Measurements from ENCODE around the gene MT1A.

MT1A gene

DNA sequence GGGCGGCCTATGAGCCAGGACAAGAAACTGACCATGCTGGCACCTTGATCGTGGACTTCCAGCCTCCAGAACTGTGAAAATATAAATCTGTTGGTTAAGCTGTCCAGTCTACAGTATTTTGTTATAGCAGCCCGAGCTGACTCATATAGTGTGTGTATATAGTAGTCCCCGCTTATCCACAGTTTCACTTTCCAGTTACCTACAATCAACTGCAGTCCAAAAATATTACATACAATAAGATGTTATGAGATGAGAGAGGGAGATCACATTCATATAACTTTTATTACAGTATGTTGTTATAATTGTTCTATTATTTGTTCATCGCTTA, 44.2 kb upstream of the MT1A start:
- TF ChIP-seq, protein P1, sequence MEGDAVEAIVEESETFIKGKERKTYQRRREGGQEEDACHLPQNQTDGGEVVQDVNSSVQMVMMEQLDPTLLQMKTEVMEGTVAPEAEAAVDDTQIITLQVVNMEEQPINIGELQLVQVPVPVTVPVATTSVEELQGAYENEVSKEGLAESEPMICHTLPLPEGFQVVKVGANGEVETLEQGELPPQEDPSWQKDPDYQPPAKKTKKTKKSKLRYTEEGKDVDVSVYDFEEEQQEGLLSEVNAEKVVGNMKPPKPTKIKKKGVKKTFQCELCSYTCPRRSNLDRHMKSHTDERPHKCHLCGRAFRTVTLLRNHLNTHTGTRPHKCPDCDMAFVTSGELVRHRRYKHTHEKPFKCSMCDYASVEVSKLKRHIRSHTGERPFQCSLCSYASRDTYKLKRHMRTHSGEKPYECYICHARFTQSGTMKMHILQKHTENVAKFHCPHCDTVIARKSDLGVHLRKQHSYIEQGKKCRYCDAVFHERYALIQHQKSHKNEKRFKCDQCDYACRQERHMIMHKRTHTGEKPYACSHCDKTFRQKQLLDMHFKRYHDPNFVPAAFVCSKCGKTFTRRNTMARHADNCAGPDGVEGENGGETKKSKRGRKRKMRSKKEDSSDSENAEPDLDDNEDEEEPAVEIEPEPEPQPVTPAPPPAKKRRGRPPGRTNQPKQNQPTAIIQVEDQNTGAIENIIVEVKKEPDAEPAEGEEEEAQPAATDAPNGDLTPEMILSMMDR (IDR thresholded peaks at IDR 0.05; ENCODE audit: borderline replicate concordance, control extremely low read depth, extremely low read depth, insufficient read depth, missing control alignments), result no peak
- in situ Hi-C loops (cut with MboI; ENCODE audit: low sequenced_read_pairs, unreplicated experiment), result no loop called here
- DNase-seq (ENCODE audit: low spot score), result no peak

DNA sequence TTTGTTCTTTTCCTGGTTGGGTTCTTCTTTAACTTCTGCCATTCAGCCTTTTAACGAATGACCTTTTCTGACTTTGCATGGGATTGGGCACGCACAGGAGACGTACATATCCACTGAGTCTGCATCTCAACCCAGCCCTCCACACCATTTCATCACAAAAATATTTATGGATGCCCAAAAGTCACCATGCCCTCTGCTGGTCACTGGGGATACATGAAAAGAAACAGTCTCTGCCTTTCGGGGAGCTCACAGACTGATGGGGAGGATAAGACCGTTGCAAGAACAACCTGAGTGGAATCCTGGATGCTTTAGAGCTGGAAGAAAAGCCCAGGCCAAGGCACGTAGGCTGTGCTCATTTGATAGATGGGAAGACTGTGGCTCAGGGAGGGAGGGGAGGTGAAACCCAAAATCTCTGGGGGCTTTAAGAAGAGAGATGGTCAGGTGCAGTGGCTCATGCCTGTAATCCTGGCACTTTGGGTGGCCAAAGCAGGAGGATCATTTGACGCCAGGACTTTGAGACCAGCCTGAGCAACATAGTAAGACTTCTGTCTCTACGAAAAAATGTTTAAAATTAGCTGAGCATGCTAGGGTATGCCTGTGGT, 38.0 kb upstream of the MT1A start:
- peak; percentile 61 for DNase-seq (ENCODE audit: low spot score)
- in situ Hi-C loops (cut with MboI; ENCODE audit: low sequenced_read_pairs, unreplicated experiment), result no loop called here
- TF ChIP-seq, protein P1 (IDR thresholded peaks at IDR 0.05; ENCODE audit: borderline replicate concordance, control extremely low read depth, extremely low read depth, insufficient read depth, missing control alignments), result peak; percentile 45

DNA sequence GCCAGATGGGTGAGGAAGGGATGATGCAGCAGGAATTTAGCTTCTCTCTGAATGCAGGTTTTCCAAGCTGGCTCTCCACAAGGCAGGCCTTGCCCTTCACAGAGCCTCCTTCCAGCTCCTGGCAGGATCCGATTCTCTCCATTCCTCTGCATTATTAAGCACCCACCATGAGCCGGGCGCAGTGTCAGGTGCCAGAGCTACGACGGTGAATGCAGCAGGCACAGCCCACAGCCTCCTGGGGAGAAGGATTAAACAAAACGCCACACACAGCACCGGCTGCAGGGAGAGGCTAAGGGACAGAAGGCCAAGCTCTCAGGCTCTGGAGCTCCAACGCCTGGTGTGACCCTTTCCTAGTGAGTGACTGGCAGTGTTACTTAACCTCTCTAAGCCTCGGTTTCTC, 37.1 kb upstream of the MT1A start:
- TF ChIP-seq, protein P1 (IDR thresholded peaks at IDR 0.05; ENCODE audit: borderline replicate concordance, control extremely low read depth, extremely low read depth, insufficient read depth, missing control alignments), result no peak
- in situ Hi-C loops (cut with MboI; ENCODE audit: low sequenced_read_pairs, unreplicated experiment), result no loop called here
- no peak for DNase-seq (ENCODE audit: low spot score)

DNA sequence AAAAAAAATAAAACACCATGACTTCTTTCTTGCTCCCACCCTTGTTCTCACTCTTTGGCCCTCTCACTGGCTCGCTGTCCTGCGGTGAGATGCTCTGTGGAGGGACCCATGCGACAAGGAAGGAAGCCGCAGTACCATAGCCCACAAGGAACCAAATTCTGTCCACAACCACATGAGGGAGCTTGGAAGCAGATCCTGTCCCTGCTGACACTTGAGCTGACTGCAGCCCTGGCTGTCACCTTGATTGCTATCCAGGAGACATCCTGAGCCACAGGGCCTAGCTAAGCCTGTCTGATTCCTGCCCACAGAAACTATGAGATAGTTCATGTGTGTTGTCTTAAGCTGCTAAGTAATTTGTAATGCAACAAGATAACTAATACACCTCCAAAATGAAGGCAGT, 34.9 kb upstream of the MT1A start:
- TF ChIP-seq, protein P1 (IDR thresholded peaks at IDR 0.05; ENCODE audit: borderline replicate concordance, control extremely low read depth, extremely low read depth, insufficient read depth, missing control alignments), result no peak
- in situ Hi-C loops (cut with MboI; ENCODE audit: low sequenced_read_pairs, unreplicated experiment), result no loop called here
- no peak for DNase-seq (ENCODE audit: low spot score)

DNA sequence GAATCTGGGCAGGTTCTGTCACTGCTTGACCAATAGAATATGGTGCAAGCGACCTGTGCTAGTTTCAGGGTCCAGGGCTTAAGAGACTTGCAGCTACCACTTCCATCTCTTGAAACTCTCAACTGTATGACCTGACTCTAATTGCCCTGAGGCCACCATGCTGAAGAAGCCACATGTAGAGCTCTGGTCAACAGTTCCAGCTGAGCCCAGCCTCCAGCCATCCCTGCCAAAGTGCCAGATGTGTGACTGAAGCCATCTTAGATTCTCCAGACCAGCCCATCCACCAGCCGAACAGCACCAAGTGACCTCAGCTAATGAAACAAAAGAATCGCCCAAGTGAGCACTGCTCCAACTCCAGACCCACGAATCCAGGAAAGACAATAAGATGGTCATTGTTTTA, 33.5 kb upstream of the MT1A start:
- no peak for DNase-seq (ENCODE audit: low spot score)
- in situ Hi-C loops (cut with MboI; ENCODE audit: low sequenced_read_pairs, unreplicated experiment), result no loop called here
- TF ChIP-seq, protein P1 (IDR thresholded peaks at IDR 0.05; ENCODE audit: borderline replicate concordance, control extremely low read depth, extremely low read depth, insufficient read depth, missing control alignments), result no peak

DNA sequence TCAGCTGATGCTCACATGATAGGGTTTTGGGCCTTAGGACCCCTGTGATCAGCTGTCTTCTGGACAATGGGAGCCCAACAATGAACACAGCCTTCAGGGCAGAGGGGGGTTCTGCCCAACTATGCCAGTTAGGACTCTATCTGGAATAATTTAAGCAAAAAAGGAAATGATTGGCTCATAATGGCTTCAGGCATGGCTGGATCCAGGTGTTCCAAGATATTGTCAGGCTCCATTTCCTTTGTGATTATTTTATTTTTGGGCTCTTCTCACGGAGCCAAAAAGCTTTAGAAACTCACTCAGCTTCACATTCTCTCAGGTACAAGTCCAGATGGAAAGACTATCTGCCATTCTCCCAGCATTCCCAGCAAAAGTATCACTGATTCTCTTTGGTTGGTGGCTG, 33.0 kb upstream of the MT1A start:
- DNase-seq (ENCODE audit: low spot score), result no peak
- in situ Hi-C loops (cut with MboI; ENCODE audit: low sequenced_read_pairs, unreplicated experiment), result no loop called here
- TF ChIP-seq, protein P1 (IDR thresholded peaks at IDR 0.05; ENCODE audit: borderline replicate concordance, control extremely low read depth, extremely low read depth, insufficient read depth, missing control alignments), result no peak

DNA sequence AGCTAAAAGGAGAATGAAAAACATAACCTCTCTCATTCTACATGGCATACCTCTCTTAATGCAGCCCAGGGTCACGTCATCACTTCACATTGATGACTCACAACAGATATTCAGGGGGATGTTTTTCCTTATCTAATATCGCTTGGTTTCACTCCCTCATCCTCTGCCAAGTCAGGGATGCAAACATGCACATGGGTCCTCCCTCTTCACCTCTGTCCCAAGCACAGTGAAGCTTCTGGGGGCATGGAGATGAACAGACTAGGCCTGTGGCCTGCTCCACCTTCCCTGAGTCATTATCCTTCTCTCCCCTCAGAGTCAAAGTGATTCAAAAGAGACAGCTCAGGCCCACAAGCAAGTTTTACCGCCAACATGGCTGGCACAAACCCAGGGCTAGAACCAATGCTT, 32.4 kb upstream of the MT1A start:
- in situ Hi-C loops (cut with MboI; ENCODE audit: low sequenced_read_pairs, unreplicated experiment), result no loop called here
- DNase-seq (ENCODE audit: low spot score), result no peak
- TF ChIP-seq, protein P1 (IDR thresholded peaks at IDR 0.05; ENCODE audit: borderline replicate concordance, control extremely low read depth, extremely low read depth, insufficient read depth, missing control alignments), result no peak

Measured in GM13976 (cell line).